NCI-H345 (cell line): ENCODE data around the gene INSL6.
"Not testable (repeated sequence)": the region's sequence is repeated elsewhere in the genome, so short reads cannot be mapped to it uniquely, and the experiment has no call there.

Experiments used
- DNase-seq: peaks from one replicate; lab custom pipeline; 2025; lab: John Stamatoyannopoulos, UW

Gene INSL6

DNA sequence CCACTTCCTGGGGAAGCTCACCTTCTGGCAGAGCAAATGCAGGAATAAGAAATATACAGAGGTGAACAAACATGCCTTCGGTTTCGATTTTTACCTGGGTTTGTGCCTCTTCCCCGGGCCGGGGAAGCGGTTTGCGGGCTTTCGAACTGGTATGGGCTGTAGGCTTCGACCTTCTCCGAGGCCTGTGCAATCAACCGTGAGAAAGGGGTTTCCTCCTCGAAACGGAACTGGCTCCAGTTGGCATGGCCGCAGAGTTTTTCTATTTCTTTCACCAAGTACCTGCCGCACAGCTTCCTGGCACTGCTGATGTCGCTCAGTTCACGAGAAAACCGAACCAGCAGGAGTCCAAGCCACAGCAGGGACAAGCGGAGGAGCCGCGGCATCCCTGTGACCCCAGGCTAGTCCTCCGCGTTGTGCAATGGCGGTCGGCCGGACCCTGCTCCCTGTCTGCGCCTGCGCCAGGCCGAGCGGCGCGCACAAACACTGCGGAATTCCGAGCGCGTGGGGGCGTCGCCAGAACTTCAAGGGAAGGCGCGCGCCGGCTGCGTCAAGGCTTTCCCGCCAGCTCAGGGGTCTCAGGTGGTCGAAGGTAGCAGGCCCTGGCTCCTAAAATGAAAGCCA is at the start of gene INSL6:
TSS of gene INSL6 (minus strand) at position 420 of the 621 bp plus-strand sequence. CDS start at position 383, 37 bp downstream.
- DNase-seq: no peak

DNA sequence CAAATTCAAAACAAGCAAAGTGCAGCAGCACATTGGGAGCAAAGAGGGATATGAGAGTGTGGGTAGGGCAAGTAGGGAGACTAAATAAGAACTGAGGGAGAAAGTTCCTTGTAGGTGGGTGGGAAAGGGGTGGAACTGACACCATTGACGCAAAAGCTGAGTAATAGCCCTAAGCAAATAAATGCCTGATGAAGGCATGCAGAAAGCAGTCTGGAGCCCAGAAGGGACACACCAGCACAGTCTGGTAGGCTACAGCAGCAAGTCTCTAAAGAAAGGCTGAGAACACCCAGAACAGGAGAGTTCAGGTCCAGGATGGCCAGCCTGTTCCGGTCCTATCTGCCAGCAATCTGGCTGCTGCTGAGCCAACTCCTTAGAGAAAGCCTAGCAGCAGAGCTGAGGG is 45.8 kb upstream of the INSL6 start, which contains the start of gene INSL4:
TSS of gene INSL4 (plus strand) at position 208 of the 400 bp plus-strand sequence. CDS start at position 313, 105 bp downstream.
- no peak for DNase-seq

GRCh38 chr9:5230554-5230953 is 45.1 kb upstream of the INSL6 start:
- DNase-seq: peak; percentile 9

- no peak for DNase-seq
Observed at GRCh38 chr9:5205071-5205470, 19.6 kb upstream of the INSL6 start.

GRCh38 chr9:5195463-5195862 is 10.0 kb upstream of the INSL6 start:
- DNase-seq: no peak

DNA sequence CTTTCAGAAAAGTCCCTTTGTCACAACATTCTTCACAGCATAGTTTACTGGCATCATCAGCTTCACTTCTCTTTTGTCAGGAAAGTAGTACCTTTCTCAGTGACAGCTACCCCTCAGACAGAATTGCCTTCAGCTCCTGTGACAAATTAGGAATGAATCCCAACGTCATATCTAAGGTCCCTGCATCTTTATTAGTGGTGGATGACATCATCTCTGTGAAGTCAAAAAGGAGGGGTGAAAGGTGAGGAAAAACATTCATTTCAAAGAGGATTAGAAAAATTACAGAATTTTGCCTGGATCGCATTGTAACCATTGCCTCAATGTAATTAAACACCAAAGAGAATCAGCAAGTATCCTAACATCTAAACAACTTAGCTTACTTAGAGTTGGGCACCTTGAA is 7.9 kb upstream of the INSL6 start:
- DNase-seq: no peak

GRCh38 chr9:5191985-5192384 is 6.5 kb upstream of the INSL6 start:
- no peak for DNase-seq

DNA sequence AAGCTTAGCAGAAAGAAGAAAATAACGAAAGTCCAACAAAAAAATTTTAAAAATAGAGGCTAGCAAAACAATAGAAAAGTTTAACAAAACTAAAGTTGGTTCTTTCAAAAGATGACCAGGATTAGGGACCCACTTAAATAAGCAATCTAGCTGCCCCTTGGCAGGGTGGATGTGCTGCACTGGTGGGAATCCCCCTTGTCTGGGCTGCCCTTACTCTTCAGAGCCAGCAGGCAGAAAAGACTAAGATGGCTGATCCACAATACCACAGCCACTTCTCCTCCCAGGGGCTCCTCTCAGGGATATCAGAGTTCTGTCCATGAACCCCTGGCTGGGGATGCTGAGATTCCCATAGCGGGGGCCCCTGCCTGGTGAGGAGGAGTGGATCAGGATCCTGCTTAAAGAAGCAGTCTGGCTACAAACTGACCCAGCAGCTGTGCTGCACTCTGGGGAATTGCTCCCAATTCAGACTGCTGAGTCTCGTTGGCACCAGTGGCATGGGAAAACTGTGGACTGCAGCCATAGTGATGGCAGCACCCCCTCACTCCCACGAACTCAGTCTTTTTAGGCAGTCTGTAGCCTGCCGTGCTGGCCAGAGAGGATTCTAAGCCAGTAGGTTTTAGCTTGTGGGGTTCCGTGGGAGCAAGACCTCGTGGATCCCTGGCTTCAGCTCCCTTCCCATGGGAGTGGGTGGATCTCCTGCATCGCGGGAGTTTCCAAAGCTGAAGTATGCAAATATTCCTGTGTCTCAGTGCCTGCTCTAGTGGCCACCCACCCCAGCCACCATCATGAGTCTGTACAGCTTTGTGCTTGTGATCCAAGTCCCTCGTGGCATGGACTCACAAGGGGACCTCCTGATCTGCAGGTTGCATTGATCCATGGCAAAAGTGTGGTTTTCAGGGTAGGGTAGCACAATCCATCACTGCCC is 2.9 kb upstream of the INSL6 start:
- no peak for DNase-seq

- peak; percentile 59 for DNase-seq
Observed at GRCh38 chr9:5186416-5187169, 1.2 kb upstream of the INSL6 start.

GRCh38 chr9:5184776-5185175 is 663 bp downstream of the INSL6 start:
- DNase-seq: no peak

GRCh38 chr9:5180631-5181030 is 4.8 kb downstream of the INSL6 start:
- DNase-seq: not testable (repeated sequence)

- no peak for DNase-seq
Observed at GRCh38 chr9:5178126-5178805, 7.2 kb downstream of the INSL6 start.

GRCh38 chr9:5146241-5146640 is 39.2 kb downstream of the INSL6 start:
- no peak for DNase-seq

DNA sequence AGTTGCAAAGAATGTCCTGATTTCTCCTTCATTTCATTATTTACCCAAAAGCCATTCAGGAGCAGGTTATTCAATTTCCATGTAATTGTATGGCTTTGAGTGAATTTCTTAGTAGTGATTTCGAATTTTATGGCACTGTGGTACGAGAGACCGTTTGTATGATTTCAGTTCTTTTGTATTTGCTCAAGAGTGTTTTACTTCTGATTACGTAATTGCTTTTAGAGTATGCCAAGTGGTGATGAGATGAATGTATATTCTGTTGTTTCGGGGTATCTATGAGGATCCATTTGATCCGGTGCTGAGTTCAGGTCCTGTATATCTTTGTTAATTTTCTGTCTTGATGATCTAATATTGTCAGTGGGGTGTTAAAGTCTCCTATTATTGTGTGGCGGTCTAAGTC is 41.2 kb downstream of the INSL6 start:
- DNase-seq: no peak

GRCh38 chr9:5140151-5140550 is 45.3 kb downstream of the INSL6 start:
- DNase-seq: no peak

GRCh38 chr9:5122516-5122915 is 62.9 kb downstream of the INSL6 start:
- DNase-seq: no peak

GRCh38 chr9:5122116-5122515 is 63.3 kb downstream of the INSL6 start:
- DNase-seq: no peak

- DNase-seq: no peak
Observed at GRCh38 chr9:5113994-5114748, 71.3 kb downstream of the INSL6 start.
